HFF-Myc (cell line): ENCODE measurements around the gene CFAP45.

Experiments used
- DNase-seq: peaks from one replicate; pipeline ENCODE4 v3.0.0-alpha.2; 2011; ENCODE audit warnings: low read depth; ENCODE audit errors: extremely low read depth
- H3K4me3 ChIP-seq: replicated peaks from 2 replicates; pipeline ENCODE4 v1.5.1; 2011; ENCODE audit warnings: low read depth, mild to moderate bottlenecking, control low read depth, low read length
- CTCF ChIP-seq: IDR thresholded peaks from 2 replicates; pipeline ENCODE4 v1.5.1; 2012; ENCODE audit warnings: mild to moderate bottlenecking, low read depth, low read length, control low read depth; ENCODE audit errors: missing control alignments

CFAP45 gene

GRCh38 chr1:159935719-159936272 is 35.8 kb upstream of the CFAP45 start:
- no peak for DNase-seq
- TF ChIP-seq CTCF = no peak

GRCh38 chr1:159935305-159935704 is 35.3 kb upstream of the CFAP45 start:
- no peak overlapping the region for H3K4me3 ChIP-seq
- DNase-seq = no peak
- TF ChIP-seq CTCF = no peak

More at GRCh38 chr1:159935719-159936272, 35.8 kb upstream of the CFAP45 start:
- no peak overlapping the region for H3K4me3 ChIP-seq

GRCh38 chr1:159934136-159935039 is 34.4 kb upstream of the CFAP45 start:
- DNase-seq = no peak
- TF ChIP-seq CTCF = no peak
- H3K4me3 ChIP-seq = no peak overlapping the region

GRCh38 chr1:159933347-159933746 is 33.4 kb upstream of the CFAP45 start:
- TF ChIP-seq CTCF = no peak
- no peak overlapping the region for H3K4me3 ChIP-seq
- DNase-seq = no peak

- TF ChIP-seq CTCF = no peak
- H3K4me3 ChIP-seq = no peak overlapping the region
- DNase-seq = no peak
These were observed 32.6 kb upstream of the CFAP45 start for GRCh38 chr1:159932296-159933285.

- DNase-seq = no peak
- no peak overlapping the region for H3K4me3 ChIP-seq
- no peak for TF ChIP-seq CTCF
These were observed 31.8 kb upstream of the CFAP45 start for GRCh38 chr1:159931795-159932173.
